Measurements from ENCODE around the gene TRPV5. TPM values are rescaled to one million over a fixed set of nuclear protein-coding genes. Genes with fewer than 3 reads are reported as not detected.

TRPV5 gene
- polyA plus RNA-seq, 1 experiment: not detected

GRCh38 chr7:142883571-142884285 is 49.8 kb downstream of the TRPV5 start:
- no peak for TF ChIP-seq CTCF (IDR thresholded peaks at IDR 0.05; ENCODE audit: insufficient read depth, low read depth, low read length)
- no peak for DNase-seq (ENCODE audit: low read depth)
- no peak overlapping the region for H3K4me3 ChIP-seq (ENCODE audit: low read depth, low read length)
- CTCF ChIA-PET: interaction anchor here (1.0 kb wide), 1 partner anchor 11 kb away, joined by 3 read pairs; no protein-coding TSS in a partner anchor
- no peaks in the 10 kb centered on the region for H3K36me3 ChIP-seq (ENCODE audit: control insufficient read depth, insufficient read depth, low read length)
- POLR2A ChIA-PET: no interaction called here
- peaks cover 2% of the 10 kb centered on the region for H3K27me3 ChIP-seq (ENCODE audit: control insufficient read depth, insufficient read depth, low read length)

GRCh38 chr7:142883145-142883544 is 50.4 kb downstream of the TRPV5 start:
- TF ChIP-seq CTCF (IDR thresholded peaks at IDR 0.05; ENCODE audit: insufficient read depth, low read depth, low read length): no peak
- peaks cover 2% of the 10 kb centered on the region for H3K27me3 ChIP-seq (ENCODE audit: control insufficient read depth, insufficient read depth, low read length)
- no peak overlapping the region for H3K4me3 ChIP-seq (ENCODE audit: low read depth, low read length)
- ChIA-PET CTCF (interaction anchor here (1.0 to 3.1 kb wide), 3 partner anchors 10 to 332 kb away, joined by 3 to 17 read pairs (median 5); no protein-coding TSS in a partner anchor), POLR2A (no interaction called here)
- DNase-seq (ENCODE audit: low read depth): no peak
- H3K36me3 ChIP-seq (ENCODE audit: control insufficient read depth, insufficient read depth, low read length): no peaks in the 10 kb centered on the region

- Histone ChIP-seq H3K27me3 (ENCODE audit: control insufficient read depth, insufficient read depth, low read length) (peaks cover 2% of the 10 kb centered on the region), H3K36me3 (ENCODE audit: control insufficient read depth, insufficient read depth, low read length) (no peaks in the 10 kb centered on the region), H3K4me3 (ENCODE audit: low read depth, low read length) (no peak overlapping the region)
- ChIA-PET CTCF (interaction anchor here (0.6 to 3.1 kb wide), 6 partner anchors 16 to 335 kb away, joined by 3 to 17 read pairs (median 5); no protein-coding TSS in a partner anchor), POLR2A (no interaction called here)
- no peak for TF ChIP-seq CTCF (IDR thresholded peaks at IDR 0.05; ENCODE audit: insufficient read depth, low read depth, low read length)
- DNase-seq (ENCODE audit: low read depth): no peak
Measured at GRCh38 chr7:142882338-142882678, 51.2 kb downstream of the TRPV5 start.

GRCh38 chr7:142881586-142882337 is 51.8 kb downstream of the TRPV5 start:
- no peak for TF ChIP-seq CTCF (IDR thresholded peaks at IDR 0.05; ENCODE audit: insufficient read depth, low read depth, low read length)
- peaks cover 2% of the 10 kb centered on the region for H3K27me3 ChIP-seq (ENCODE audit: control insufficient read depth, insufficient read depth, low read length)
- ChIA-PET CTCF (interaction anchor here (0.6 to 3.1 kb wide), 20 partner anchors 8 to 420 kb away, joined by 3 to 22 read pairs (median 3); no protein-coding TSS in a partner anchor), POLR2A (no interaction called here)
- no peak for DNase-seq (ENCODE audit: low read depth)
- no peak overlapping the region for H3K4me3 ChIP-seq (ENCODE audit: low read depth, low read length)
- no peaks in the 10 kb centered on the region for H3K36me3 ChIP-seq (ENCODE audit: control insufficient read depth, insufficient read depth, low read length)

- Histone ChIP-seq H3K27me3 (ENCODE audit: control insufficient read depth, insufficient read depth, low read length) (peaks cover 2% of the 10 kb centered on the region), H3K36me3 (ENCODE audit: control insufficient read depth, insufficient read depth, low read length) (no peaks in the 10 kb centered on the region), H3K4me3 (ENCODE audit: low read depth, low read length) (no peak overlapping the region)
- DNase-seq (ENCODE audit: low read depth): no peak
- peak; percentile 86 for TF ChIP-seq CTCF (IDR thresholded peaks at IDR 0.05; ENCODE audit: insufficient read depth, low read depth, low read length)
- POLR2A ChIA-PET: no interaction called here
- CTCF ChIA-PET: interaction anchor here (0.8 to 3.1 kb wide), 18 partner anchors 9 to 419 kb away, joined by 3 to 22 read pairs (median 3); no protein-coding TSS in a partner anchor
Measured at GRCh38 chr7:142880876-142881505, 52.6 kb downstream of the TRPV5 start.

Measured in BJ (cell line).